OCI-LY1 (cell line): Measurements from ENCODE around the gene GPATCH3.

Experiments
- H2AFZ ChIP-seq: fragments of 200-600 bp; sonication (generic), shearing (Covaris generic); 2 replicates; pipeline ENCODE4 v1.6.0; 2014; ENCODE audit warnings: antibody characterized with exemption, mild to moderate bottlenecking, low read length
- H3F3A ChIP-seq: fragments of 200-600 bp; sonication (generic), shearing (Covaris generic); 2 replicates; pipeline ENCODE4 v1.6.0; 2014; ENCODE audit warnings: mild to moderate bottlenecking, antibody characterized with exemption, low read length, moderate library complexity; ENCODE audit not compliant: insufficient read depth
- H3K27ac ChIP-seq: fragments of 200-600 bp; sonication (generic); 2 replicates; pipeline ENCODE4 v1.5.1; 2014; ENCODE audit warnings: low read length, mixed run types, mild to moderate bottlenecking, low read depth; ENCODE audit not compliant: poor library complexity, severe bottlenecking
- H3K27me3 ChIP-seq: fragments of 200-600 bp; sonication (generic); 2 replicates; pipeline ENCODE4 v1.6.0; 2014; ENCODE audit warnings: antibody characterized with exemption, mild to moderate bottlenecking, low read length, moderate library complexity; ENCODE audit not compliant: insufficient read depth
- H3K36me3 ChIP-seq: fragments of 200-600 bp; sonication (generic); 2 replicates; pipeline ENCODE4 v1.6.1; 2014; ENCODE audit warnings: mild to moderate bottlenecking, antibody characterized with exemption, low read length, moderate library complexity, mixed read lengths; ENCODE audit not compliant: insufficient read depth
- H3K4me1 ChIP-seq: fragments of 200-600 bp; sonication (generic); 2 replicates; pipeline ENCODE4 v1.5.1; 2014; ENCODE audit warnings: mild to moderate bottlenecking, low read length, moderate library complexity; ENCODE audit not compliant: insufficient read depth, severe bottlenecking
- H3K4me2 ChIP-seq: fragments of 200-600 bp; sonication (generic), shearing (Covaris generic); 2 replicates; pipeline ENCODE4 v1.6.1; 2014; ENCODE audit warnings: low read length
- H3K4me3 ChIP-seq: fragments of 200-600 bp; sonication (generic); 2 replicates; pipeline ENCODE4 v1.5.1; 2014; ENCODE audit warnings: low read length, low read depth, mild to moderate bottlenecking, mixed read lengths; ENCODE audit not compliant: poor library complexity, severe bottlenecking
- H3K79me2 ChIP-seq: fragments of 200-600 bp; shearing (Covaris generic); 2 replicates; pipeline ENCODE4 v1.6.1; 2016; ENCODE audit warnings: mixed run types, low read length, mixed read lengths; ENCODE audit not compliant: insufficient read depth
- H3K9ac ChIP-seq: fragments of 200-600 bp; sonication (generic), shearing (Covaris generic); 2 replicates; pipeline ENCODE4 v1.6.1; 2014; ENCODE audit warnings: mild to moderate bottlenecking, low read length, mixed read lengths
- H3K9me2 ChIP-seq: fragments of 200-600 bp; sonication (generic), shearing (Covaris generic); 2 replicates; pipeline ENCODE4 v1.6.1; 2014; ENCODE audit warnings: low read depth, mild to moderate bottlenecking, low read length, mixed read lengths
- H3K9me3 ChIP-seq: fragments of 200-600 bp; shearing (Covaris generic); 2 replicates; pipeline ENCODE4 v1.6.1; 2014; ENCODE audit warnings: low read length, mixed read lengths
- H4K20me1 ChIP-seq: fragments of 200-600 bp; sonication (generic), shearing (Covaris generic); 2 replicates; pipeline ENCODE4 v1.6.0; 2016; ENCODE audit warnings: mild to moderate bottlenecking, low read length; ENCODE audit not compliant: insufficient read depth
- CTCF ChIP-seq: fragments of 200-600 bp; sonication (generic), shearing (Covaris generic); IDR thresholded peaks from 2 replicates; pipeline ENCODE4 v1.5.1; 2017; ENCODE audit warnings: mild to moderate bottlenecking, antibody characterized with exemption, low read length, moderate library complexity, mixed read lengths
- EZH2 ChIP-seq: fragments of 200-600 bp; sonication (generic), shearing (Covaris generic); IDR thresholded peaks from 2 replicates; pipeline ENCODE4 v1.8.0; 2017; ENCODE audit warnings: borderline replicate concordance, mixed run types, mild to moderate bottlenecking, antibody characterized with exemption, low read length, moderate library complexity, mixed read lengths

Gene GPATCH3

DNA sequence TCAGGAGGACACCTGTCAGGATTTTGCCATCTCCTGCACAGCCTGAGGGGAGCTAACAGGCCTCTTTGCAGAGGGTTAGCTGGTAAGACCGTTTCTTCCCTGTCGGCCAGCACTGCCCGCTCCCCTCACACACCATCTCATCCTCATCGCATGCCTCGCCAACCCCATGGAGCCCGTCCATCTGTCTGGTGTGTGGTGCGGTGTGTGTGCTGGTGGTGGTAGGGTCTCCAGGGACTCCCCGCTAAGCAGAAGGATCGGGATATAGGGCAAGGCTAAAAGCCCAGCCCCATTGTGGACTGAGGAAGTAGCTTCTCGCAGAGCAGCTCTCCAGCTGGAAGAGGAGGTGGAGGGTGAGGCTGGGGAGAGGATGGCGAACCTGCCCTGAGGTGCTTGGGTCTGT, 44.1 kb downstream of the GPATCH3 start:
- no peaks in the 10 kb centered on the region for H3K79me2 ChIP-seq
- H3K4me2 ChIP-seq, result no peak overlapping the region
- no peak overlapping the region for H3K4me3 ChIP-seq
- H3K9me3 ChIP-seq, result no peaks in the 10 kb centered on the region
- no peak overlapping the region for H2AFZ ChIP-seq
- no peak overlapping the region for H3K9ac ChIP-seq
- H3K9me2 ChIP-seq, result no peaks in the 10 kb centered on the region
- peaks cover 31% of the 10 kb centered on the region; the same call in 1 of the 2 replicates for H3K36me3 ChIP-seq
- no peak for TF ChIP-seq EZH2
- TF ChIP-seq CTCF, result no peak
- no peak overlapping the region for H3K27ac ChIP-seq
- H3K4me1 ChIP-seq, result no peaks in the 10 kb centered on the region
- no peaks in the 10 kb centered on the region for H3F3A ChIP-seq
- no peaks in the 10 kb centered on the region for H3K27me3 ChIP-seq
- no peaks in the 10 kb centered on the region for H4K20me1 ChIP-seq

- Histone ChIP-seq H3K27me3 (no peaks in the 10 kb centered on the region), H3K4me1 (no peaks in the 10 kb centered on the region), H3K9ac (no peak overlapping the region), H3K27ac (no peak overlapping the region), H2AFZ (no peak overlapping the region), H3F3A (no peaks in the 10 kb centered on the region), H3K36me3 (peaks cover 36% of the 10 kb centered on the region; the same call in 1 of the 2 replicates), H3K4me2 (no peak overlapping the region), H3K4me3 (no peak overlapping the region), H4K20me1 (no peaks in the 10 kb centered on the region), H3K9me2 (no peaks in the 10 kb centered on the region), H3K9me3 (no peaks in the 10 kb centered on the region), H3K79me2 (no peaks in the 10 kb centered on the region)
- TF ChIP-seq EZH2 (no peak), CTCF (no peak)
Measured at GRCh38 chr1:26855636-26856035, 44.6 kb downstream of the GPATCH3 start.

- peaks cover 43% of the 10 kb centered on the region; the same call in 1 of the 2 replicates for H3K36me3 ChIP-seq
- no peaks in the 10 kb centered on the region for H3K9me3 ChIP-seq
- H2AFZ ChIP-seq, result no peak overlapping the region
- H3K27ac ChIP-seq, result no peak overlapping the region
- H3F3A ChIP-seq, result no peaks in the 10 kb centered on the region
- no peaks in the 10 kb centered on the region for H3K4me1 ChIP-seq
- no peaks in the 10 kb centered on the region for H3K79me2 ChIP-seq
- no peak for TF ChIP-seq EZH2
- no peak for TF ChIP-seq CTCF
- no peak overlapping the region for H3K9ac ChIP-seq
- H4K20me1 ChIP-seq, result no peaks in the 10 kb centered on the region
- no peaks in the 10 kb centered on the region for H3K27me3 ChIP-seq
- H3K9me2 ChIP-seq, result no peaks in the 10 kb centered on the region
- no peak overlapping the region for H3K4me3 ChIP-seq
- H3K4me2 ChIP-seq, result no peak overlapping the region
Measured at GRCh38 chr1:26854906-26855305, 45.4 kb downstream of the GPATCH3 start.
